Endothelial cell of umbilical vein (primary cell): ENCODE measurements around the gene ZC3HAV1. TPM values are rescaled to one million over a fixed set of nuclear protein-coding genes. Genes with fewer than 3 reads are reported as not detected.

Experiments used
- BruUV-seq: library from RNA; stranded (reverse); fragments of 400-500 nt; replicated peaks from 2 replicates; lab custom pipeline; 2021; lab: Mats Ljungman, UMichigan
- CTCF ChIA-PET: fragments of 300-600, 350-600 bp; sonication (Branson Sonifier 250); formaldehyde crosslinking; loops from one replicate; lab custom pipeline; 2021; ENCODE audit warnings: antibody characterized with exemption, inconsistent platforms; lab: Charles Lee
- POLR2A ChIA-PET: fragments of 300-600, 350-600 bp; sonication (Branson Sonifier 250); formaldehyde crosslinking; loops from one replicate; lab custom pipeline; 2021; ENCODE audit warnings: antibody characterized with exemption, inconsistent platforms; lab: Charles Lee
- DNase-seq: peaks from one replicate; pipeline ENCODE4 v3.0.0-alpha.2; 2011; ENCODE audit warnings: low read depth, low spot score
- FAIRE-seq: peaks from 2 replicates; lab custom pipeline; 2011; peaks lifted over from hg19 to GRCh38; lab: Jason Lieb, UNC
- H2AFZ ChIP-seq: 2 replicates; pipeline ENCODE4 v1.6.0; 2012; ENCODE audit warnings: low read depth, low read length, control low read depth, inconsistent platforms
- H3K27ac ChIP-seq: 2 replicates; pipeline ENCODE4 v1.5.1; 2011; ENCODE audit warnings: low read depth, mild to moderate bottlenecking, control low read depth, low read length, moderate library complexity; ENCODE audit not compliant: insufficient read depth
- H3K27me3 ChIP-seq, 2 experiments: 2 replicates each; pipeline versions ENCODE4 v1.6.0 to v1.6.1; 2011; ENCODE audit warnings: low read length in 2 of 2, mixed read lengths in 1 of 2; ENCODE audit not compliant: control insufficient read depth in 2 of 2, insufficient read depth in 2 of 2
- H3K36me3 ChIP-seq, 2 experiments: 2 replicates in 1 of 2; 3 replicates in 1 of 2; pipeline ENCODE4 v1.5.1; 2011; ENCODE audit warnings: low read length in 2 of 2, mild to moderate bottlenecking in 1 of 2, moderate library complexity in 1 of 2; ENCODE audit not compliant: control insufficient read depth in 2 of 2, insufficient read depth in 2 of 2; ENCODE audit errors: extremely low read depth in 1 of 2
- H3K4me1 ChIP-seq: 3 replicates; pipeline ENCODE4 v1.5.1; 2011; ENCODE audit warnings: mild to moderate bottlenecking, low read length; ENCODE audit not compliant: control insufficient read depth, insufficient read depth; ENCODE audit errors: extremely low read depth
- H3K4me2 ChIP-seq: 2 replicates; pipeline ENCODE4 v1.6.1; 2011; ENCODE audit warnings: low read length, control low read depth, mixed read lengths; ENCODE audit not compliant: insufficient read depth
- H3K4me3 ChIP-seq, 3 experiments: fragments of 200-600 bp in 1 of 3; sonication (generic), shearing (Covaris generic) in 1 of 3; replicated peaks in 1 of 3; 2 replicates each; pipeline ENCODE4 v1.5.1; 2011 to 2016; ENCODE audit warnings: control low read depth in 3 of 3, low read length in 3 of 3, mild to moderate bottlenecking in 2 of 3, inconsistent platforms in 1 of 3, low read depth in 1 of 3, moderate library complexity in 1 of 3; ENCODE audit not compliant: insufficient read depth in 1 of 3
- H3K79me2 ChIP-seq: 2 replicates; pipeline ENCODE4 v1.6.0; 2012; ENCODE audit warnings: low read length, inconsistent platforms; ENCODE audit not compliant: control insufficient read depth, insufficient read depth
- H3K9ac ChIP-seq: replicated peaks from 2 replicates; pipeline ENCODE3; 2011; ENCODE audit warnings: low read length, control low read depth; ENCODE audit not compliant: insufficient read depth; ENCODE audit errors: extremely low read depth
- H3K9me1 ChIP-seq: replicated peaks from 3 replicates; pipeline ENCODE4 v1.6.0; 2011; ENCODE audit warnings: mild to moderate bottlenecking, low read length; ENCODE audit not compliant: control insufficient read depth, insufficient read depth; ENCODE audit errors: extremely low read depth
- H3K9me3 ChIP-seq: replicated peaks from 2 replicates; pipeline ENCODE4 v1.5.1; 2012; ENCODE audit warnings: low read length, inconsistent platforms; ENCODE audit not compliant: control insufficient read depth, insufficient read depth
- H4K20me1 ChIP-seq: replicated peaks from 2 replicates; pipeline ENCODE3; 2011; ENCODE audit warnings: mild to moderate bottlenecking, low read length; ENCODE audit not compliant: control insufficient read depth, insufficient read depth; ENCODE audit errors: extremely low read depth
- EZH2 ChIP-seq: IDR thresholded peaks from 2 replicates; pipeline ENCODE4 v1.6.1; 2012; ENCODE audit warnings: borderline replicate concordance, low read depth, mild to moderate bottlenecking, moderate library complexity, low read length, inconsistent platforms; ENCODE audit not compliant: severe bottlenecking
- FOS ChIP-seq: IDR thresholded peaks from 2 replicates; pipeline ENCODE4 v1.6.1; 2011; ENCODE audit warnings: mild to moderate bottlenecking, low read length, moderate library complexity, borderline replicate concordance; ENCODE audit not compliant: insufficient read depth
- GATA2 ChIP-seq: IDR thresholded peaks from 2 replicates; pipeline ENCODE4 v1.7.0; 2011; ENCODE audit warnings: low read depth, mild to moderate bottlenecking, moderate library complexity, mixed read lengths, low read length; ENCODE audit not compliant: insufficient read length, insufficient read depth
- JUN ChIP-seq: IDR thresholded peaks from 2 replicates; pipeline ENCODE4 v1.6.1; 2011; ENCODE audit warnings: borderline replicate concordance, low read depth; ENCODE audit not compliant: insufficient read length, insufficient read depth
- MYC ChIP-seq: IDR thresholded peaks from one replicate; pipeline ENCODE4 v1.6.1; 2011; ENCODE audit warnings: mild to moderate bottlenecking, low read depth, low read length
- POLR2A ChIP-seq: IDR thresholded peaks from 2 replicates; pipeline ENCODE4 v1.6.1; 2012; ENCODE audit warnings: low read depth, mild to moderate bottlenecking, control low read depth, low read length
- POLR2AphosphoS5 ChIP-seq: IDR thresholded peaks from 2 replicates; pipeline ENCODE4 v1.6.1; 2012; ENCODE audit warnings: low read depth, mild to moderate bottlenecking, control low read depth, low read length, moderate library complexity; ENCODE audit not compliant: insufficient read depth
- dilution Hi-C: fragments of 300-500 bp; cut with MboI; formaldehyde crosslinking; loops from one replicate; pipeline ENCODE4 v1.15.0; 2019; ENCODE audit warnings: low sequenced_read_pairs; ENCODE audit not compliant: extremely low pct_ligation_motif_present
- intact Hi-C: fragments of 100-400 bp; cut with micrococcal nuclease; formaldehyde crosslinking; loops from one replicate; pipeline ENCODE4 v1.10.0; 2022
- polyA plus RNA-seq, 4 experiments: library from polyadenylated mRNA; depleted of rRNA in 3 of 4; stranded (reverse) in 3 of 4; unstranded in 1 of 4; fragments of >200 nt; gene quantifications; 2 replicates each; pipeline versions ENCODE4 v1.2.1 to v1.2.3, GENCODE V29; 2011 to 2012; ENCODE audit warnings: missing spikeins in 1 of 4
- total RNA-seq: library from RNA; stranded (reverse); gene quantifications from 2 replicates; pipeline ENCODE4 v1.2.3, GENCODE V29; 2021
- TF ChIP-seq, protein P1 (sequence below): IDR thresholded peaks from 2 replicates; pipeline ENCODE4 v1.6.1; 2011; ENCODE audit not compliant: insufficient read depth, insufficient read length
- TF ChIP-seq, protein P2 (sequence below), 2 donors: IDR thresholded peaks; 1 replicate in 1 of 2; 2 replicates in 1 of 2; pipeline ENCODE4 v1.5.1; 2011; ENCODE audit warnings: low read length in 2 of 2, mild to moderate bottlenecking in 2 of 2, moderate library complexity in 2 of 2, control low read depth in 1 of 2, inconsistent platforms in 1 of 2, low read depth in 1 of 2; ENCODE audit not compliant: insufficient read depth in 1 of 2; ENCODE audit errors: extremely low read depth in 1 of 2

The ZC3HAV1 gene
- total and polyA plus RNA-seq, 2 donors (not counting 3 experiments of a cell fraction or from before 2014, with no cell fraction given): 17.1 to 37.7 TPM

DNA sequence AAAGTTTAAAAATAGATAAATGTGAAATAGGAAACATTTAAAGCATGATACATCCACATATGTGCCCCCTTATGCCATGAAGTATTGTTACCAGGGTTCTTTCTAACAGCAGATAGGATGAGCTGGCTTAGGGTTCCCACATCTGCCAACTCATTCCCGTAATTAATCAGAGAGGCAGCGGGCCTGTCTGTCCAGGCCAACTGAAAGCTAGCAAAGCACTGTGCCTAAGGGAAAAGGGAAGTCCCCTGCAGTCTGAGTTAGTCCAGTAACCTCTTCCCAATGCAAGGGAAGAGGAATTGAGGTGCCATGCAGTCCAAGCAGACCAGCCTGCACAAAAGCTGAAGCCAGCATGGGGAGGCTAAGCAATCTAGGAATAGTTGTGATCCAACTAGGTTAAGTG lies 55.4 kb downstream of the ZC3HAV1 start:
- Histone ChIP-seq H3K4me2 (no peak overlapping the region), H3K9me3 (no peaks in the 10 kb centered on the region), H3K27ac (no peak overlapping the region), H4K20me1 (no peaks in the 10 kb centered on the region), H3K36me3 (peaks cover 2 to 12% of the 10 kb centered on the region in 2 experiments), H3K4me1 (peaks cover 6% of the 10 kb centered on the region), H3K9ac (no peak overlapping the region), H2AFZ (no peak overlapping the region), H3K27me3 (no peaks in the 10 kb centered on the region), H3K79me2 (no peaks in the 10 kb centered on the region), H3K9me1 (no peaks in the 10 kb centered on the region), H3K4me3 (no peak overlapping the region)
- intact Hi-C loops: no loop called here
- POLR2A ChIA-PET: no interaction called here
- no peak for FAIRE-seq
- CTCF ChIA-PET: interaction anchor here (1.2 to 3.1 kb wide), 2 partner anchors 21 to 167 kb away, joined by 3 to 22 read pairs; no protein-coding TSS in a partner anchor
- no TSS peak for BruUV-seq
- TF ChIP-seq MYC (no peak), FOS (no peak), EZH2 (no peak), POLR2A (no peak), GATA2 (no peak), JUN (no peak), POLR2AphosphoS5 (no peak)
- TF ChIP-seq, protein P1, sequence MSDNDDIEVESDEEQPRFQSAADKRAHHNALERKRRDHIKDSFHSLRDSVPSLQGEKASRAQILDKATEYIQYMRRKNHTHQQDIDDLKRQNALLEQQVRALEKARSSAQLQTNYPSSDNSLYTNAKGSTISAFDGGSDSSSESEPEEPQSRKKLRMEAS: no peak
- TF ChIP-seq, protein P2, sequence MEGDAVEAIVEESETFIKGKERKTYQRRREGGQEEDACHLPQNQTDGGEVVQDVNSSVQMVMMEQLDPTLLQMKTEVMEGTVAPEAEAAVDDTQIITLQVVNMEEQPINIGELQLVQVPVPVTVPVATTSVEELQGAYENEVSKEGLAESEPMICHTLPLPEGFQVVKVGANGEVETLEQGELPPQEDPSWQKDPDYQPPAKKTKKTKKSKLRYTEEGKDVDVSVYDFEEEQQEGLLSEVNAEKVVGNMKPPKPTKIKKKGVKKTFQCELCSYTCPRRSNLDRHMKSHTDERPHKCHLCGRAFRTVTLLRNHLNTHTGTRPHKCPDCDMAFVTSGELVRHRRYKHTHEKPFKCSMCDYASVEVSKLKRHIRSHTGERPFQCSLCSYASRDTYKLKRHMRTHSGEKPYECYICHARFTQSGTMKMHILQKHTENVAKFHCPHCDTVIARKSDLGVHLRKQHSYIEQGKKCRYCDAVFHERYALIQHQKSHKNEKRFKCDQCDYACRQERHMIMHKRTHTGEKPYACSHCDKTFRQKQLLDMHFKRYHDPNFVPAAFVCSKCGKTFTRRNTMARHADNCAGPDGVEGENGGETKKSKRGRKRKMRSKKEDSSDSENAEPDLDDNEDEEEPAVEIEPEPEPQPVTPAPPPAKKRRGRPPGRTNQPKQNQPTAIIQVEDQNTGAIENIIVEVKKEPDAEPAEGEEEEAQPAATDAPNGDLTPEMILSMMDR (IDR thresholded peaks at IDR 0.05; ENCODE audit: extremely low read depth in 1 of 2, insufficient read depth in 1 of 2, low read depth in 1 of 2, low read length in 2 of 2): no peak
- DNase-seq: no peak
- dilution Hi-C loops: no loop called here
